Right lobe of liver (tissue), 4 donors: ENCODE measurements around the gene SNRNP48.

Experiments used
- CTCF ChIP-seq, 4 donors: fragments of 200-600 bp in 3 of 4; fragments of 450-650 bp in 1 of 4; IDR thresholded peaks; one replicate each; pipeline versions ENCODE4 v1.5.1 to v1.8.0; 2016 to 2022; ENCODE audit warnings: antibody characterized with exemption in 4 of 4, mild to moderate bottlenecking in 2 of 4
- POLR2A ChIP-seq: fragments of 450-650 bp; IDR thresholded peaks from one replicate; pipeline ENCODE4 v1.6.1; 2017; ENCODE audit warnings: antibody characterized with exemption, mild to moderate bottlenecking
- donor health status: DM: no; HTN: no; CAD: no.
- donor health status: DM: no; HTN: no; CAD: no.
- donor health status: DM: no; HTN: yes; CAD: no.

GRCh38 chr6:7547315-7547714 lies 42.7 kb upstream of the SNRNP48 start:
- TF ChIP-seq POLR2A (no peak), CTCF (IDR thresholded peaks at IDR 0.05) (no peak)
